DOHH2 (cell line): ENCODE results near the gene GRIK2.

Experiments used
- H3F3A ChIP-seq: fragments of 200-600 bp; sonication (generic), shearing (Covaris generic); 2 replicates; pipeline ENCODE4 v1.6.0; 2016; ENCODE audit warnings: antibody characterized with exemption, mild to moderate bottlenecking; ENCODE audit not compliant: control insufficient read depth, insufficient read depth
- H3K27ac ChIP-seq: fragments of 200-600 bp; sonication (generic); 2 replicates; pipeline ENCODE4 v1.5.1; 2014; ENCODE audit warnings: low read depth, mild to moderate bottlenecking, low read length, moderate library complexity
- H3K27me3 ChIP-seq: fragments of 200-600 bp; sonication (generic); 2 replicates; pipeline ENCODE4 v1.6.1; 2014; ENCODE audit warnings: mild to moderate bottlenecking, low read length, mixed read lengths; ENCODE audit not compliant: control insufficient read depth
- H3K36me3 ChIP-seq: fragments of 200-600 bp; sonication (generic); 2 replicates; pipeline ENCODE4 v1.6.1; 2014; ENCODE audit warnings: mild to moderate bottlenecking, low read length, moderate library complexity, mixed read lengths; ENCODE audit not compliant: control insufficient read depth
- H3K4me1 ChIP-seq: fragments of 200-600 bp; sonication (generic); 2 replicates; pipeline ENCODE4 v1.6.1; 2014; ENCODE audit warnings: mild to moderate bottlenecking, low read length, mixed read lengths; ENCODE audit not compliant: control insufficient read depth
- H3K4me2 ChIP-seq: fragments of 200-600 bp; sonication (generic); 2 replicates; pipeline ENCODE4 v1.6.0; 2014; ENCODE audit warnings: mild to moderate bottlenecking, low read length, moderate library complexity
- H3K4me3 ChIP-seq: fragments of 200-600 bp; sonication (generic); 2 replicates; pipeline ENCODE4 v1.5.1; 2014; ENCODE audit warnings: mild to moderate bottlenecking, low read length, mixed read lengths
- H3K79me2 ChIP-seq: fragments of 200-600 bp; sonication (generic); 2 replicates; pipeline ENCODE4 v1.6.1; 2014; ENCODE audit warnings: mild to moderate bottlenecking, low read length, mixed read lengths; ENCODE audit not compliant: control insufficient read depth
- H3K9me2 ChIP-seq: fragments of 200-600 bp; sonication (generic); replicated peaks from 2 replicates; pipeline ENCODE4 v1.6.1; 2014; ENCODE audit warnings: mild to moderate bottlenecking, low read length, mixed read lengths; ENCODE audit not compliant: control insufficient read depth
- H3K9me3 ChIP-seq: fragments of 200-600 bp; sonication (generic); 2 replicates; pipeline ENCODE4 v1.6.1; 2014; ENCODE audit warnings: antibody characterized with exemption, low read length, mixed read lengths; ENCODE audit not compliant: control insufficient read depth, insufficient read depth
- H4K20me1 ChIP-seq: fragments of 200-600 bp; sonication (generic); 2 replicates; pipeline ENCODE4 v1.6.0; 2014; ENCODE audit warnings: low read depth, mild to moderate bottlenecking, antibody characterized with exemption, low read length, moderate library complexity; ENCODE audit not compliant: control insufficient read depth, insufficient read depth
- EZH2phosphoT487 ChIP-seq: fragments of 200-600 bp; sonication (generic); IDR thresholded peaks from 2 replicates; pipeline ENCODE4 v1.6.1; 2017; ENCODE audit warnings: borderline replicate concordance, mild to moderate bottlenecking, antibody characterized with exemption, low read length, moderate library complexity, mixed read lengths
- TF ChIP-seq, protein P1 (sequence below): fragments of 200-600 bp; sonication (generic); IDR thresholded peaks from one replicate; pipeline ENCODE4 v1.5.1; 2014; ENCODE audit warnings: antibody characterized with exemption, mild to moderate bottlenecking, low read depth, low read length; ENCODE audit not compliant: poor library complexity, severe bottlenecking

GRIK2 gene

DNA sequence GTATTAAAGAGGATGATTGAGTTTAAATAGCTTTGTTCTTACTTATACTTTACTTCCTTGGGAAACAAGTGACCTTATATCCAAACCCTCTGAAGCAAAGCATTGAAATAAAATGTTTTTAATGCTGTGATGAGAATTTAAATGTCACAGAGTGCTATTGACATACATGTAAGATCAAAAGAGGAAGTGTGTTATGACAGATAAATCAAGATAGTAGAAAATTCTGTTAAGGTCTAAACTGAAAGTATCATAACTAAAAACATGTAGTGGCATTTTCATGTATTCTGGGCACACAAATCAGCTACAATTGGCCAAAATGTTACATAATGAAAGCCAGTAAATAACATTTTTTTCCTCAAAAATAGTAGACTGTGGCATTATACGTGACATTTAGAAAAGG is 318.0 kb downstream of the GRIK2 start:
- Histone ChIP-seq H3K4me1 (no peaks in the 10 kb centered on the region), H3F3A (no peaks in the 10 kb centered on the region), H4K20me1 (no peaks in the 10 kb centered on the region), H3K4me3 (no peak overlapping the region), H3K79me2 (no peaks in the 10 kb centered on the region), H3K9me3 (no peaks in the 10 kb centered on the region), H3K36me3 (no peaks in the 10 kb centered on the region), H3K9me2 (no peaks in the 10 kb centered on the region), H3K4me2 (no peak overlapping the region), H3K27me3 (no peaks in the 10 kb centered on the region), H3K27ac (no peak overlapping the region)
- TF ChIP-seq EZH2phosphoT487 = no peak

- Histone ChIP-seq H3K9me2 (no peaks in the 10 kb centered on the region), H3K79me2 (no peaks in the 10 kb centered on the region), H3K9me3 (no peaks in the 10 kb centered on the region), H3K4me3 (no peak overlapping the region), H4K20me1 (no peaks in the 10 kb centered on the region), H3K4me1 (no peaks in the 10 kb centered on the region), H3K27me3 (no peaks in the 10 kb centered on the region), H3F3A (no peaks in the 10 kb centered on the region), H3K36me3 (no peaks in the 10 kb centered on the region), H3K4me2 (no peak overlapping the region), H3K27ac (no peak overlapping the region)
- TF ChIP-seq, protein P1, sequence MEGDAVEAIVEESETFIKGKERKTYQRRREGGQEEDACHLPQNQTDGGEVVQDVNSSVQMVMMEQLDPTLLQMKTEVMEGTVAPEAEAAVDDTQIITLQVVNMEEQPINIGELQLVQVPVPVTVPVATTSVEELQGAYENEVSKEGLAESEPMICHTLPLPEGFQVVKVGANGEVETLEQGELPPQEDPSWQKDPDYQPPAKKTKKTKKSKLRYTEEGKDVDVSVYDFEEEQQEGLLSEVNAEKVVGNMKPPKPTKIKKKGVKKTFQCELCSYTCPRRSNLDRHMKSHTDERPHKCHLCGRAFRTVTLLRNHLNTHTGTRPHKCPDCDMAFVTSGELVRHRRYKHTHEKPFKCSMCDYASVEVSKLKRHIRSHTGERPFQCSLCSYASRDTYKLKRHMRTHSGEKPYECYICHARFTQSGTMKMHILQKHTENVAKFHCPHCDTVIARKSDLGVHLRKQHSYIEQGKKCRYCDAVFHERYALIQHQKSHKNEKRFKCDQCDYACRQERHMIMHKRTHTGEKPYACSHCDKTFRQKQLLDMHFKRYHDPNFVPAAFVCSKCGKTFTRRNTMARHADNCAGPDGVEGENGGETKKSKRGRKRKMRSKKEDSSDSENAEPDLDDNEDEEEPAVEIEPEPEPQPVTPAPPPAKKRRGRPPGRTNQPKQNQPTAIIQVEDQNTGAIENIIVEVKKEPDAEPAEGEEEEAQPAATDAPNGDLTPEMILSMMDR = no peak
- TF ChIP-seq EZH2phosphoT487 = no peak
Observed at GRCh38 chr6:101716387-101716786, 322.9 kb downstream of the GRIK2 start.

GRCh38 chr6:101716810-101717209 is 323.3 kb downstream of the GRIK2 start:
- no peaks in the 10 kb centered on the region for H3K79me2 ChIP-seq

DNA sequence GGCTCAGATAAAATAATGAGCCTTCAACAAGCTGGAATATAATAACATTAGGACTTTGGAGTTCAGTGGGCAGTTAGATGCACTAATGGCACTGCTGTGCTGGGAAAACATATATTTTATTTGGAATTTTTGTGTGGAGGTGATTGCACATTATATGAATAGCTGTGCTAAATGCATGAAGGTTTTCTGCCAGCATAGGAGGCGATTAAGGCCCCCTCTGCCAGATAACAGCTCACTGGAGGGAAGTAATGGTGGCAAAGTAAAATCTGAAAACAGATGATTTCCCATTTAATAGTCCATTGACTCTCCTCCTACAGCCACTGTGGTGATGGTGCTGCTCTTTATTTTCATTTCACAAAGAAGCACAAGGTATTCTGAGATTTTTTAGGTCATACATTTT is 326.0 kb downstream of the GRIK2 start:
- Histone ChIP-seq H3K36me3 (no peaks in the 10 kb centered on the region), H3K4me2 (no peak overlapping the region), H3K27ac (no peak overlapping the region), H3K4me3 (no peak overlapping the region), H3K9me3 (no peaks in the 10 kb centered on the region), H3K27me3 (no peaks in the 10 kb centered on the region), H4K20me1 (no peaks in the 10 kb centered on the region), H3K9me2 (no peaks in the 10 kb centered on the region), H3F3A (no peaks in the 10 kb centered on the region), H3K79me2 (no peaks in the 10 kb centered on the region), H3K4me1 (no peaks in the 10 kb centered on the region)
- no peak for TF ChIP-seq EZH2phosphoT487
- TF ChIP-seq, protein P1 = no peak

More at GRCh38 chr6:101716810-101717209, 323.3 kb downstream of the GRIK2 start:
- TF ChIP-seq EZH2phosphoT487 = no peak
- TF ChIP-seq, protein P1 = no peak
- Histone ChIP-seq H3K9me3 (no peaks in the 10 kb centered on the region), H3K9me2 (no peaks in the 10 kb centered on the region), H3F3A (no peaks in the 10 kb centered on the region), H4K20me1 (no peaks in the 10 kb centered on the region), H3K4me3 (no peak overlapping the region), H3K4me2 (no peak overlapping the region), H3K36me3 (no peaks in the 10 kb centered on the region), H3K4me1 (no peaks in the 10 kb centered on the region), H3K27me3 (no peaks in the 10 kb centered on the region), H3K27ac (no peak overlapping the region)
